HepG2 (cell line): ENCODE results near the gene NFATC3. TPM values are rescaled to one million over a fixed set of nuclear protein-coding genes. Genes with fewer than 3 reads are reported as not detected.

Experiments used
- ATM ChIP-seq: fragments of 450-650 bp; IDR thresholded peaks from 2 replicates; pipeline ENCODE4 v1.7.1; 2017; ENCODE audit warnings: mild to moderate bottlenecking, borderline replicate concordance
- CBX2 ChIP-seq, 2 experiments: fragments of 200-600 bp in 1 of 2; sonication (generic); formaldehyde crosslinking in 1 of 2; IDR thresholded peaks; 2 replicates each; pipeline versions ENCODE4 v1.7.0 to v1.8.1; 2018 to 2022; ENCODE audit warnings: low read depth in 2 of 2, low read length in 1 of 2, mild to moderate bottlenecking in 1 of 2, missing genetic modification reagents in 1 of 2
- CERS6 ChIP-seq: sonication (generic); formaldehyde crosslinking; IDR thresholded peaks from 2 replicates; pipeline ENCODE4 v1.5.0; 2020; ENCODE audit warnings: missing genetic modification reagents
- KLF12 ChIP-seq: sonication (generic); formaldehyde crosslinking; IDR thresholded peaks from 2 replicates; pipeline ENCODE4 v1.4.0; 2020; ENCODE audit warnings: missing genetic modification reagents, borderline replicate concordance
- PAF1 ChIP-seq: IDR thresholded peaks from 2 replicates; pipeline ENCODE4 v1.6.1; 2016; ENCODE audit warnings: missing genetic modification reagents, missing compliant biosample characterization
- ZBTB40 ChIP-seq, 2 experiments: fragments of 450-650 bp in 1 of 2; sonication (generic) in 1 of 2; formaldehyde crosslinking in 1 of 2; IDR thresholded peaks; 2 replicates each; pipeline versions ENCODE4 v1.6.1 to v1.8.0; 2016 to 2022; ENCODE audit warnings: antibody characterized with exemption in 1 of 2, mild to moderate bottlenecking in 1 of 2, missing genetic modification reagents in 1 of 2
- ZBTB43 ChIP-seq: sonication (generic); formaldehyde crosslinking; conservative IDR thresholded peaks from 2 replicates; pipeline ENCODE4 v1.4.0; 2020; ENCODE audit warnings: missing genetic modification reagents
- ZBTB44 ChIP-seq: sonication (generic); formaldehyde crosslinking; IDR thresholded peaks from 2 replicates; pipeline ENCODE4 v1.4.0; 2020; ENCODE audit warnings: missing genetic modification reagents
- ZNF770 ChIP-seq: sonication (generic); formaldehyde crosslinking; IDR thresholded peaks from 2 replicates; pipeline ENCODE4 v1.5.0; 2020; ENCODE audit warnings: mild to moderate bottlenecking, missing genetic modification reagents
- ZNF781 ChIP-seq: sonication (generic); formaldehyde crosslinking; IDR thresholded peaks from 2 replicates; pipeline ENCODE4 v1.5.1; 2020; ENCODE audit warnings: borderline replicate concordance, mild to moderate bottlenecking, missing genetic modification reagents; ENCODE audit errors: not compliant biosample characterization
- ZSCAN12 ChIP-seq: sonication (generic); formaldehyde crosslinking; IDR thresholded peaks from 2 replicates; pipeline ENCODE4 v1.9.0; 2021; ENCODE audit warnings: mild to moderate bottlenecking, missing genetic modification reagents
- polyA plus RNA-seq, 8 experiments: library from polyadenylated mRNA; depleted of rRNA in 3 of 8; stranded (reverse) in 7 of 8; unstranded in 1 of 8; fragments of >200 nt; fragmentation: Illumina TruSeq in 4 of 8; extraction: Trizol in 4 of 8; gene quantifications; 2 replicates each; pipeline versions ENCODE4 v1.2.1 to v1.2.3, GENCODE V29; 2011 to 2016; ENCODE audit warnings: low read depth in 4 of 8, missing spikeins in 1 of 8, mixed read lengths in 1 of 8; ENCODE audit not compliant: insufficient read depth in 1 of 8
- total RNA-seq, 5 experiments: library from RNA; depleted of rRNA; stranded (reverse); fragments of >200 nt; fragmentation: Illumina TruSeq; extraction: Trizol; gene quantifications; 2 replicates each; pipeline ENCODE4 v1.2.3, GENCODE V29; 2016; ENCODE audit warnings: low read depth in 1 of 5

The NFATC3 gene
- total and polyA plus RNA-seq, 2 of the 13 experiments (the other 11 are each of a cell fraction or from before 2014, with no cell fraction given): 52.6 to 62.7 TPM

GRCh38 chr16:68257906-68258800 lies 173.0 kb downstream of the NFATC3 start (continued):
- TF ChIP-seq ZNF781 (CRISPR knock-in tag): peak; percentile 62
- TF ChIP-seq ATM: no peak
- TF ChIP-seq ZBTB44 (CRISPR knock-in tag): 0 out of 2 replicates have a peak, but pooled peaks have one; percentile 69
- TF ChIP-seq PAF1 (CRISPR knock-in tag): no peak
- TF ChIP-seq ZBTB40 (IDR thresholded peaks at IDR 0.05): no peak
- peak; percentile 80 for TF ChIP-seq ZBTB40 (CRISPR knock-in tag; IDR thresholded peaks at IDR 0.05)
- peak; percentile 99 for TF ChIP-seq ZNF770 (CRISPR knock-in tag)
- peak; percentile 33; the same call in 1 of the 2 replicates for TF ChIP-seq KLF12 (CRISPR knock-in tag)
- TF ChIP-seq CERS6: 0 out of 2 replicates have a peak, but pooled peaks have one; percentile 42
- TF ChIP-seq CBX2 (IDR thresholded peaks at IDR 0.05; ENCODE audit: low read depth, low read length): no peak
- TF ChIP-seq CBX2 (CRISPR knock-in tag; IDR thresholded peaks at IDR 0.05; ENCODE audit: low read depth): no peak
- peak; percentile 92 for TF ChIP-seq ZBTB43 (CRISPR knock-in tag)
- no peak for TF ChIP-seq ZSCAN12 (CRISPR knock-in tag)
